K562 treated with DMSO at 1 percent for 12 hours (cell line): ENCODE measurements around the gene COMT. TPM values are rescaled to one million over a fixed set of nuclear protein-coding genes. Genes with fewer than 3 reads are reported as not detected.

Experiments used
- total RNA-seq: library from RNA; unstranded; fragments of 300-600 nt; gene quantifications from 2 replicates; pipeline ENCODE4 v1.2.3, GENCODE V29; 2022; ENCODE audit not compliant: insufficient read depth

The COMT gene
- total RNA-seq = 475 and 599 TPM in 2 replicates

GRCh38 chr22:19941365-19942082 lies at the start of gene COMT, which contains the start of gene TXNRD2:
Gene COMT (plus strand): TSS chr22:19941772. CDS start chr22:19962527, 20,755 bp downstream.
Gene TXNRD2 (minus strand): TSS chr22:19941818. CDS start chr22:19941803, 15 bp downstream.

DNA sequence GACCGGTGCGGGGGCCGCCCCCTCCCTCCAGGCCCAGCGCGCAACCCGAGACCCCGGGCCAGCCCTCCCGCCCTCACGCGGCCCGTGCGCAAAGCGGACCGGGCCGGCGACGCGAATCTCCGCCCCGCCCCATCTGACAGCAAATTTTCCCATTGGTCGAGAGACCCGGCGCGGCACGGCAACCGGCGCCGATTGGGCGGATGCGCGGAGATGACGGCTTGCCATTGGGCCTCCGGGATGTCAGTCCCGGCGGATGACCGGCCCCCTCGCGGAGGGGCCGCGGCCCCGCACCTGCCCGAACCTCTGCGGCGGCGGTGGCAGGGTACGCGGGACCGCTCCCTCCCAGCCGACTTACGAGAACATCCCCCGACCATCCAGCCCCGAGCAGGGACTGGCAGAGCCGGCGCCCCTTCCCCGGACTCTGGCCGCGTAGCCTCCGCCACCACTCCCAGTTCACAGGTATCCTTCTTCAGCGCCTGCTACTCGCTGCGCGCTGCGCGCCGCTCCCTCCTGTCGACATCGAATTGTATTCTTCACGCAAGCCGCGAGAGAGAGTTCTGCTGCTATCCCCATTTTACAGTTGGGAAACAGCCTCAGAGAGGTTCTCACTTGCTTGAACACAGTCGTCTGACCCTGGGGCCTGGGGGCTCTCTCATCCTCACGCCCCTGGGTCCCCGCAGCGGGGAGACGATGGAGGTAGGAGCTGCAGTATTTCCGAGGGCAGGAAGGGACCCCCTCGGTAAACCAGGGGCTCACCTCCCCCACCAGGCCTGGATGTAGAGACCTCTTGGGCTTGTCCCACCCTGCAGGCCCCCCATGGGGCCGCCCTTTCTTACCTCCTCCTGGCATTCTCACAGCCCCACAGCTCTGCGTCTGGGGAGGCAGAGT lies 75.4 kb downstream of the COMT start, which contains the start of gene ARVCF:
ARVCF (minus strand) TSS at position 90 of the 888 bp plus-strand sequence. CDS start 26,029 bp downstream, outside the sequence.

Other genes with a start within 250 kb of the COMT start
- gene SEPTIN5, start 227.3 kb upstream of the COMT start, total RNA-seq = 32.7 and 62.7 TPM in 2 replicates
- 78.3 and 104 TPM in 2 replicates for gene GP1BB, start 218.2 kb upstream of the COMT start, total RNA-seq
- gene TBX1, start 181.0 kb upstream of the COMT start, total RNA-seq = 16.4 and 16.7 TPM in 2 replicates
- gene GNB1L, start 86.9 kb upstream of the COMT start, total RNA-seq = 61.9 and 79.0 TPM in 2 replicates
- gene RTL10, start 86.9 kb upstream of the COMT start, total RNA-seq = 30.2 and 52.1 TPM in 2 replicates
- 104 and 132 TPM in 2 replicates for gene TXNRD2, start within 50 bp of the COMT start, total RNA-seq
- gene ARVCF, start 75.1 kb downstream of the COMT start, total RNA-seq = 36.8 and 51.2 TPM in 2 replicates
- gene TANGO2, start 79.3 kb downstream of the COMT start, total RNA-seq = 60.8 and 93.3 TPM in 2 replicates
- 27.4 and 74.7 TPM in 2 replicates for gene DGCR8, start 138.5 kb downstream of the COMT start, total RNA-seq
- gene RANBP1, start 174.3 kb downstream of the COMT start, total RNA-seq = 600 and 726 TPM in 2 replicates
- 99.2 and 116 TPM in 2 replicates for gene TRMT2A, start 175.5 kb downstream of the COMT start, total RNA-seq
- 21.3 and 42.4 TPM in 2 replicates for gene ZDHHC8, start 190.0 kb downstream of the COMT start, total RNA-seq
- gene CCDC188, start 209.3 kb downstream of the COMT start, total RNA-seq = not detected in 2 replicates